Measurements from ENCODE around the gene MIA2. TPM values are rescaled to one million over a fixed set of nuclear protein-coding genes. Genes with fewer than 3 reads are reported as not detected.
"Not testable (repeated sequence)": the region's sequence is repeated elsewhere in the genome, so short reads cannot be mapped to it uniquely, and the experiment has no call there.

The MIA2 gene
- total and polyA plus RNA-seq, 9 donors: 11.7 to 21.9 (median 19.5) TPM

GRCh38 chr14:39230416-39231035 lies 3.2 kb upstream of the MIA2 start:
- H3K27me3 ChIP-seq: no peaks in the 10 kb centered on the region
- H3K4me3 ChIP-seq: no peak overlapping the region
- DNase-seq: no peak
- WGBS, 3 donors: 79 to 88% (median 82%) methylated on average over 5 of the region's 5 CpGs
- intact Hi-C loops (cut with DNase I): no loop called here
- no peaks in the 10 kb centered on the region for H3K9me3 ChIP-seq
- H3K27ac ChIP-seq: no peak overlapping the region
- TF ChIP-seq POLR2A (IDR thresholded peaks at IDR 0.05): no peak
- no peak for TF ChIP-seq EP300 (IDR thresholded peaks at IDR 0.05)
- TF ChIP-seq CTCF (IDR thresholded peaks at IDR 0.05): no peak
- no peaks in the 10 kb centered on the region for H3K4me1 ChIP-seq (ENCODE audit: insufficient read depth)
- H3K36me3 ChIP-seq: no peaks in the 10 kb centered on the region

- H3K27me3 ChIP-seq; H3K9me3 ChIP-seq; H3K4me1 ChIP-seq (ENCODE audit: insufficient read depth); H3K4me3 ChIP-seq; DNase-seq; H3K36me3 ChIP-seq; intact Hi-C loops (cut with DNase I); H3K27ac ChIP-seq: not testable (repeated sequence)
- WGBS, 3 donors: 89 to 93% (median 92%) methylated on average over 11 of the region's 11 CpGs
Observed at GRCh38 chr14:39231751-39232553, 1.8 kb upstream of the MIA2 start.

- Histone ChIP-seq H3K4me1 (ENCODE audit: insufficient read depth) (no peaks in the 10 kb centered on the region), H3K4me3 (no peak overlapping the region), H3K9me3 (no peaks in the 10 kb centered on the region), H3K36me3 (no peaks in the 10 kb centered on the region), H3K27me3 (no peaks in the 10 kb centered on the region), H3K27ac (no peak overlapping the region)
- peak in 1 of 5 donors; percentile 21 for DNase-seq
- TF ChIP-seq CTCF (IDR thresholded peaks at IDR 0.05) (no peak), POLR2A (IDR thresholded peaks at IDR 0.05) (no peak), EP300 (IDR thresholded peaks at IDR 0.05) (no peak)
- 64 to 73% (median 71%) methylated on average over 12 of the region's 12 CpGs for WGBS, 3 donors
- intact Hi-C loops (cut with DNase I): no loop called here
Observed at GRCh38 chr14:39232554-39233415, 930 bp upstream of the MIA2 start.

- H3K27ac ChIP-seq; H3K4me3 ChIP-seq; H3K9me3 ChIP-seq; DNase-seq; H3K4me1 ChIP-seq (ENCODE audit: insufficient read depth); H3K36me3 ChIP-seq; H3K27me3 ChIP-seq; intact Hi-C loops (cut with DNase I): not testable (repeated sequence)
- WGBS, 3 donors: 98% methylated on average over 5 of the region's 5 CpGs
Observed at GRCh38 chr14:39234986-39235385, 1.3 kb downstream of the MIA2 start.

GRCh38 chr14:39235466-39235865 lies 1.8 kb downstream of the MIA2 start:
- H3K4me3 ChIP-seq; H3K4me1 ChIP-seq (ENCODE audit: insufficient read depth); H3K27ac ChIP-seq; intact Hi-C loops (cut with DNase I); H3K27me3 ChIP-seq; H3K9me3 ChIP-seq; H3K36me3 ChIP-seq; DNase-seq: not testable (repeated sequence)

Data from ovary (tissue), 9 donors.